GM12801 (cell line): ENCODE measurements around the gene GSS.

Experiments used
- TF ChIP-seq, protein P1 (sequence below): IDR thresholded peaks from one replicate; pipeline ENCODE4 v1.5.1; 2011; ENCODE audit warnings: control low read depth; ENCODE audit not compliant: insufficient read length; ENCODE audit errors: extremely low read depth

GSS gene

GRCh38 chr20:34979366-34980153 lies 24.0 kb upstream of the GSS start:
- TF ChIP-seq, protein P1, sequence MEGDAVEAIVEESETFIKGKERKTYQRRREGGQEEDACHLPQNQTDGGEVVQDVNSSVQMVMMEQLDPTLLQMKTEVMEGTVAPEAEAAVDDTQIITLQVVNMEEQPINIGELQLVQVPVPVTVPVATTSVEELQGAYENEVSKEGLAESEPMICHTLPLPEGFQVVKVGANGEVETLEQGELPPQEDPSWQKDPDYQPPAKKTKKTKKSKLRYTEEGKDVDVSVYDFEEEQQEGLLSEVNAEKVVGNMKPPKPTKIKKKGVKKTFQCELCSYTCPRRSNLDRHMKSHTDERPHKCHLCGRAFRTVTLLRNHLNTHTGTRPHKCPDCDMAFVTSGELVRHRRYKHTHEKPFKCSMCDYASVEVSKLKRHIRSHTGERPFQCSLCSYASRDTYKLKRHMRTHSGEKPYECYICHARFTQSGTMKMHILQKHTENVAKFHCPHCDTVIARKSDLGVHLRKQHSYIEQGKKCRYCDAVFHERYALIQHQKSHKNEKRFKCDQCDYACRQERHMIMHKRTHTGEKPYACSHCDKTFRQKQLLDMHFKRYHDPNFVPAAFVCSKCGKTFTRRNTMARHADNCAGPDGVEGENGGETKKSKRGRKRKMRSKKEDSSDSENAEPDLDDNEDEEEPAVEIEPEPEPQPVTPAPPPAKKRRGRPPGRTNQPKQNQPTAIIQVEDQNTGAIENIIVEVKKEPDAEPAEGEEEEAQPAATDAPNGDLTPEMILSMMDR: no peak

DNA sequence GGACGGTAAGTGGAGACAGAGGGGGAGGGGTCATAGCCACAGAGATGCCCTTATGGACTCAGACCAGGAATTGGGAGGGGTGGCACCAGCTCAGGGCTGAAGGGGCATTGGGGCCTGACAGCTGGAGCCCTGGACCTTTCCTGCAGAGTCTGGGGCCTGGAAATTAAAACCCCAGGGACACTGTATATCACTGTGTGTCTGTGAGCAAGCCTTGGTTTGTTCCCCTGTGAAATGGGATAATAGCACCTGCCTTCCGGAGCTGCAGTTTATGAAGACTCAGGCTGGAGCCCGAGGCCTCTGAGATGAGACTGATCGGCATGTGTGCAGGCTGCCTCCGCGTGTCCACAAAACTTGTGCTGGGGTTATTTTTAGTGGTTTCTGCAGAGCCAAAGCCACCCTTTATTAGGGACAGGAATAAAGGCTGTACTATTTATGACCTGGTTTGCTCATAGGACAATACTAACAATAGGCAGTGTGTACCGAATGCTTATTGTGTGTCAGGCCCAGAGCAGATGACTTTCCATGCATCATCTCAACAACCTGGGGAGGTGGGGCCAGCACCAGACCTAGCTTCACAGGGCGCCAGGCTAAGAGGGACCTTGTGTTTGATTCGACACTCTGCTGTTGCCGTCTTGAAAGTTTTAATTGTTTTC lies 22.6 kb upstream of the GSS start:
- TF ChIP-seq, protein P1: no peak

GRCh38 chr20:34977365-34978091 lies 21.9 kb upstream of the GSS start:
- TF ChIP-seq, protein P1: no peak

GRCh38 chr20:34976286-34976685 lies 20.7 kb upstream of the GSS start:
- TF ChIP-seq, protein P1: no peak

DNA sequence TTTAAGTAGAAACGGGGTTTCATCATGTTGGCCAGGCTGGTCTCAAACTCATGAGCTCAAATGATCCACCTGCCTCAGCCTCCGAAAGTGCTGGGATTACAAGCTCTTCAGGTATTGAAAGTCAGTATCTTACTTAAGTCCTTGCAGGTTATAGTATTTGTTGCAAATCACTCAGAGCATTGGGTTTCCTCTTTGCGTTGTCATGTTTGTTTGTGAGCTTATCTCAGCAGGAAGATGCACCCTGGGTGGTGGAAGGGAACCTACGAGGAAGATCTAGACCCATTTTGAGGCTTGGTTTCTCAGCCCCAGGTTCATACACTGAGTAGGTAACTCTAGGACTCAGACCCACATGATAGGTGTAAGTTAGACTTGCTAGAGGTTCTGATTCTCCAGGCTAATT lies 18.6 kb upstream of the GSS start:
- TF ChIP-seq, protein P1: no peak

DNA sequence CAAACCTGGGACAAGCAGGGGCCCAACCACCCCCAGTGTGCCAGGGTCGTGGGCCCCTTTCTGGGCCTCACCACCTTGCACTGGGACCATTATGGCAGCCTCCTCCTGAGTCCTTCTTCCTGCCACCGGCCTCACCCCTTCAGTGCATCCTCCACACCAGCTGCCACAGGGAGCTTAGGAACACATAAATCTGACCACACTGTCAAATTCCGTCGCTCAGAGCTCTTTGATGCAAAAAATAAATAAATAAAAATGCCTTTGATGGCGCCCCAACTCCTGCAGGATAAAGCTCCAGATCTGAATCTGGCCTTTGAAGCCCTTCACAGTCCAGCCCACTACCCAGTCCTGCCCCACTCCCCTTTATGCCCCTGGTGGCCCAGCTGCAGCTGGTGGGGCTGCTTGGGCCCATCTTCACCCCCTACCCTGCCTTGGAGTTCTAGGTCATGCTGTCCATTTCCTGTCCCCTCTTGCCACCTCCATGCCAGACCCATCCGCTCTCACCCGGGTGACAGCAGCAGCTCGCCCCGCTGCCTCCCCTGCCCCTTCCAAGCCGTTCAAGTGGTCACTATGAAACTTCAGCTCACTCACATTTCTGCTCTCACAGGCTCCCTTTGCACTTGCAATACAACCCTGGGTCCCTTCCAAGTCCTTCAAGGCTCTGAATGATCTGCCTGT lies 16.1 kb upstream of the GSS start:
- TF ChIP-seq, protein P1: no peak
